DMS114 treated with DMSO at 0.1 percent for 48 hours (cell line): ENCODE measurements around the gene SF3B3.
A peak's percentile ranks its signal among the peaks of the same experiment; 100 is the strongest.

ENCODE experiments used
- DNase-seq: peaks from one replicate; lab custom pipeline; 2025; ENCODE audit not compliant: unreplicated experiment; lab: John Stamatoyannopoulos, UW

The SF3B3 gene

GRCh38 chr16:70523743-70524398, at the start of gene SF3B3:
SF3B3 (plus strand) TSS chr16:70523816; CDS start chr16:70526657, 2,841 bp downstream.
- DNase-seq, result peak; percentile 78

- DNase-seq, result no peak
Observed at GRCh38 chr16:70474320-70475053, 49.1 kb upstream of the SF3B3 start.

DNA sequence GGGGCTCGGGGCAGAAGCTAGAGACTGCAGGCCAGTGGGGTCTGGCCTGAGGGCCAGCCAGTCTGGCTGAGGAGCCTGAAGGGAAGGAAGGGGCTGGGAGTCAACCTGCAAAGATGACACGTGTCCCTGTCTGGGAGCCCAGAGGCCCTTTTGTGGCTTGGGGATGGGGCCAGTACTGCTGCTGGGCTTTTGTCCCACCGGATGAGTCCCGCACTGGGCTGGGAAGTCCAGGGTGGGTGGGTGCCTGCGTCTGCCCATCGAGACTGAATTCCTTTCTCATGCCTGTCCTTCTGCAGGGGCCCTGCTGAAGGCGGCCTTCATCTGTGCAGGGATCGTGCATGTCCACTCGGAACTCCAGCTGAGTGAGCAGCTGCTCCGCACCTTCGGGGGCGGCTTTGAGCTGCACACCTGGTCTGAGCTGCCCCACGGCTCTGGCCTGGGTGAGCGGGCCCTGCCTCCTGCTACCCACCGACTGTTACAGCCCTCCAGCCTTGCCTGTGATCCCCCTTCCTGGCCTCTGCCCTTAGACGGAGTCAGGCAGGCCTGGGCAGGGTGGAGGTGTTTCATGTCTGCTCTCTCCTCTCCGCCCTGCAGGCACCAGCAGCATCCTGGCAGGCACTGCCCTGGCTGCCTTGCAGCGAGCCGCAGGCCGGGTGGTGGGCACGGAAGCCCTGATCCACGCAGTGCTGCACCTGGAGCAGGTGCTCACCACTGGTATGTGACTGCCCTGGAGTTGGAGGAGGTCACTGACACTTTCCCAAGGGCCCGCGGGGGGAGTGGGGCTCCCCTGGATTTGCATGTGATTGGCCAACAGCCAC, 48.4 kb upstream of the SF3B3 start:
- no peak for DNase-seq

DNA sequence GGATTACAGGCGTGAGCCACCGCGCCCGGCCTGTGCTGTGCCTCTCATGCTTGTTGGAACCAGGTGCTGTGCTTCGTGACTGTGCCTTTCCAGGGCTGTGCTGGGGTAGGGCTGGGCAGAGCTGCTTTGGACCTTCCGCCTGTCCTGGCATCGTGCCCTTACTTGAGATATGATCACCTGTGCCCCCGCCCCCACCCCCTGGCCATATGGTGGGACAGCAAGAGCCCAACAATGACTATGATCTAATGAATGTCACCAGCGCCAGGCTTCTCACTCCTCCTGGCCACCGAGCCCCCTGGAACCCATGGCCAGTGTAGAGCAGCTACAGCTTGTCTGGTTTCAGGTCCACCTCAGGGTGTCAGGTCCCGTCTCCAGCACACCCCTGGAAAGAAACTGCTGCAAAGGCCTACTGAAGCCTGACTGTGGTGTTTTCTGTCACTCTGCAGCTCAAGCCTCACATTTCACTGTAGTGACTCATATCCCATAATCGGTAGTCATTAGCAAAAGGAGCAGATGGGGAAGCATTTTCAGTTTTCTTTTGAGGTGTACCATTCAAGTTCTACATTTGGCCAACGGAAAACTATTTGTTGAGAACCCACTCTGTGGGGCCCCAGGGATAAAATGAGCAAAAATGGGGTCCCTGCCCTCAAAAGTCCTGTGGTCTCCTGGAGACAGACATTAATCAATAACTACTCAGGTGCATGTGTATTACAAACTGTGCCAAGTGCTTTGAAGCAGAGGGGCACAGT, 47.2 kb upstream of the SF3B3 start:
- DNase-seq, result no peak

DNA sequence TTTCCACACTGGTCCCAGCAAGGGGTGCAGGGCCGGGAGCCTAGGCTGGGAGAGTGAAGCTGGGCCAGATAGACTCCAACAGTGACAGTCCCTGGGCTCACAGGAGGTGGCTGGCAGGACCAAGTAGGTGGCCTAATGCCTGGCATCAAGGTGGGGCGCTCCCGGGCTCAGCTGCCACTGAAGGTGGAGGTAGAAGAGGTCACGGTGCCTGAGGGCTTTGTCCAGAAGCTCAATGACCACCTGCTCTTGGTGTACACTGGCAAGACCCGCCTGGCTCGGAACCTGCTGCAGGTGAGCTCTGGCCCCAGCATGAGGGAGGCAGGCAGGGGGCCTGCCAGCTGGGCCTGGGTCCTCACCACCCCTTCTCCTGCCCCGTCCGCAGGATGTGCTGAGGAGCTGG, 45.4 kb upstream of the SF3B3 start:
- DNase-seq, result no peak

DNA sequence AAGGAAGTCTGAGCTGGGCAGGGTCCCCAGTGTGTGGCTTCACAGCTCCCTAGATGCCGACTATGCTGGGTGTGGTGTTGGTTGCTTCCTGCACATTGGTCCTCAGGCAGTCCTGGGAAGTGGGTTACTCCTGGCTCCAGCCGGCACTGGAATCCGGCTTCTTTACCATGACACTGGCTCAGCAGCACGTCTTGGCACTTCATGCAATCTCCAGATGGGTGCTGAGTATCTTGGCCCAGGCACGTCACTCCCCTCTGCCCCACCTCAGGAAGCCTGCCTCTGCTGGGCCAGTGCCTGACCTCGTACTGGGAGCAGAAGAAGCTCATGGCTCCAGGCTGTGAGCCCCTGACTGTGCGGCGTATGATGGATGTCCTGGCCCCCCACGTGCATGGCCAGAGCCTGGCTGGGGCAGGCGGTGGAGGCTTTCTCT, 44.7 kb upstream of the SF3B3 start:
- DNase-seq, result no peak

DNA sequence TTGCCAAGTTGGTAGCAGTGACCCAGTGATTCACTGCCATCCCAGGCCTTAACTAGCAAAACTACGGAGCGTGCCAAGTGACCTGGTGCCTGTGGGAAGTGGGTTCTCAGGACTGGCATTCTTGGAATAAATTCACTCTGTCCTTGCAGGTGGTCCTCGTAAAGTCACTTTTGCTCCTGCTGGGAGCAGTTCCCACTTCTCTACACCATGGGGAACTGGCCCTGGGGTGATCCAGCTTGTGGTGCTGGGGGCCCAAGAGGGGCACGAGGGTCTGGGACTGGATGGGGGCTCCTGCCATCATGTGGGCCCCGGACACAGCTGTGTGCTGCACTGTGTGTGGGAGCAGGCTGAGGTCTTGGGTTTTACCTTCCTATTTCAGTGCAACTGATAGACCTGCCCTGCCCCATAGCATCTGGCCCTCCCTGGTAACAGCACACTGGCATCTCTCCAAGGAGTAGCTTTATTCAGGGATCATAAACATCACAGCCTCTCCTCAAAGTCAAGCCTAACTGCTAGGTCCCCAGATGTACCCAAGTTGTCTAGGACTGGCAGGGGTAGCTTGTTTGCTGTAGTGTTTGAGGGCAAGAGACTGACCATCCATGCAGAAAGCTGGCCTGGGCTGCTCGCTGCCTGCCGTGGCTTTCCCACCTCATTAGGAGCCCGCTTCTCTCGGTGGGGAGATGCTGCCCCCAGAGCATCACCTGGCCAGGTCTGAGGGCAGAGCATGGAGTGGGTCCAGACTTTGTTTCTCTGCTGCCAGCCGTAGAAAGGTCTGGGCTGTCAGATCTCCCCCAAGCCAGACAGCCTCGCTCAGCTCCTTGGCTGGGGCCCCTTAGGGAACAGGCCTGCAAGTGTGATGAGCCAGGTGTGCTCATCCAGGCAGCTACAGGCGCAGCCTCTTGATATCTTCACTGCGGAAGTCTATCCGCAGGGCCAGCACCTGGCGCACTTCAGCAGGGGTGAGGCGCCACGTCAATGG, 43.2 kb upstream of the SF3B3 start:
- DNase-seq, result no peak

GRCh38 chr16:70481929-70482536, 41.6 kb upstream of the SF3B3 start:
- no peak for DNase-seq

DNA sequence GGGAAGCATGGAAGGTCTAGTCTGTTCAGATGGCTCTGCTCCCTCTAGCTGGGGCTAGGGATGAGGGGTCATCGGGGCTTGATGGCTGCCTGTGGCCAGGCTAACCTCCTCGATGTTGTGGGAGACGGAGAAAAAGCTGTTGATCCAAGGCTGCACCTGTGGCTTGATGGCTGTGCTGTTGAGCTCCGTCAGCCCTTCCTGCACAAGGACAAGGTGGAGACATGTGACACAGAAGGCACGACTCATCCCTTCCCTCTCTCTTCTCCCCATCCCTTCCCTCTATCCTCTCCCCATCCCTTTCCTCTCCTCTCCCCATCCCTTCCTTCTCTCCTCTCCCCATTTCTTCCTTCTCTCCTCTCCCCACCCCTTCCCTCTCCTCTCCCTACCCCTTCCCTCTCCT, 41.0 kb upstream of the SF3B3 start:
- DNase-seq, result no peak

GRCh38 chr16:70483426-70483825, 40.2 kb upstream of the SF3B3 start:
- no peak for DNase-seq

DNA sequence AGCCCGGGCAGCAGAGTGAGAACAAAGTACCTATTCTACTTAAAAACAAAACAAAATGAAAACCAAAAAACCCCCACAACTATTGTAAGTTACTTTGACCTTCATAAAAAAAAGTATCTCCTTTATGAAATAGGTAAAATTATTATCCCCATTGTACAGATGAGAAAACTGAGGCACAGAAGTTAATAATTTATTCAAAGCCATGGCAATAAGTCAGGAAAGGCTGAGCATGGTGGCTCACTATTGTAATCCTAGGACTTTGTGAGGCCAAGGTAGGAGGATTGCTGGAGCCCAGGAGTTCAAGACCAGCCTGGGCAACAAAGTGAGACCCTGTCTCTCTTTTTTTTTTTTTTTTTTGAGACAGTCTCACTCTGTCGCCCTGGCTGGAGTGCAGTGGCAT, 38.7 kb upstream of the SF3B3 start:
- no peak for DNase-seq

DNA sequence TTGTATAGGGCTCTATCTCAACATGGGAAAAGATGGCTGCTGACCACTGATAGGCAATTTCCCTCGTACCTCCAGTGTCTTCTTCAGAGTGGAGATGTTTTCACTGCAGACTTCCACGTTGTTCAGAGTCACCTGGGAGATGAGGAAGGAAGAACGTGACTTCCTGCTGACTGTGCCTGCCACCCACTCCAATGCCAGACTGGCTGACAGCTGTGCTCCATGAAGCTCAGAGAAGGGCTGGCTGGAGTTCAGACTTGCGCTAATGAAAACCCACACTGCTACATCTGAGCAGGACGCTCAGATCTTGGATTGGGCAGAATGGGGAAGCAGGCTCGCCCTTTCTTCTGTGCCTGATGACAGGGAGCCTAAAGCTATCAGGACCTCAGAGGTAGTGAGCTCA, 33.4 kb upstream of the SF3B3 start:
- no peak for DNase-seq

DNA sequence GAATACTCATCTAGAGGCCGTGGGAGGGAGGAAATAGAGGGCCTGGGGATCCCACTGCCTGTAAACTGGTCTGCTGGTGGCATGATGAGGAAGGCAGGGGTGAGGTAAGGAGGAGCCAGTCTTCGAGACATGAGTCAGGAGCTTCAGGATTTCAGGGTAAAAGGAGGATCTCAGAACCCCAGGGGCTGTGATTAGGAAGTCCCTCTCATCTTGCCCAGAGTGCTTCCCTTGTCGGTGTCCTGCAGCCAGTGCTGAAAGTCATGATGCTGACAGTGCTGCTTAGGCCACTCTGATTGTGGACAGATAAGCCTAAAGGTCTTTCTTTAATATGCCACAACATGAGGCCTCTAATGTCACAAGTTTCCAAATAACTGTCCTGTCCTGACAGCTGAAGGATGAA, 29.8 kb upstream of the SF3B3 start:
- DNase-seq, result no peak

- DNase-seq, result no peak
Observed at GRCh38 chr16:70494202-70494770, 29.3 kb upstream of the SF3B3 start.

DNA sequence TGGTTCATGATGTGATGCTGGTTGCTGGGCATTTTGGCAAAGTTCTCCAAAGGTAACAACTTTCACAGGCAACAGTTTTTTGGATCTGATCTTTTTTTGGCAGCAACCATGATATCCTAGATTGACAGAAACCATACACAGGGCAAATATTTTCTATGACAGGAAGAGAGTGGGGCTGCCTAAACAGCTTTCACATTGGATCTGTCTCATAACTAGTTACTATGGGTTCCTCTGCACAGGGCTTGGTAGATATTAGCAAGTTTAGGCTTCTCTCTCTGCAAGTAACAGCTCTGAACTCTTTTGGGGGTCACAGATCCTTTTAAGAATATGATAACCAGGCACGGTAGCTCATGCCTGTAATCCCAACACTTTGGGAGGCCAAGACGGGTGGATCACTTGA, 28.8 kb upstream of the SF3B3 start:
- no peak for DNase-seq

GRCh38 chr16:70495425-70496182, 28.0 kb upstream of the SF3B3 start:
- DNase-seq, result no peak

GRCh38 chr16:70496513-70496912, 27.1 kb upstream of the SF3B3 start:
- no peak for DNase-seq

DNA sequence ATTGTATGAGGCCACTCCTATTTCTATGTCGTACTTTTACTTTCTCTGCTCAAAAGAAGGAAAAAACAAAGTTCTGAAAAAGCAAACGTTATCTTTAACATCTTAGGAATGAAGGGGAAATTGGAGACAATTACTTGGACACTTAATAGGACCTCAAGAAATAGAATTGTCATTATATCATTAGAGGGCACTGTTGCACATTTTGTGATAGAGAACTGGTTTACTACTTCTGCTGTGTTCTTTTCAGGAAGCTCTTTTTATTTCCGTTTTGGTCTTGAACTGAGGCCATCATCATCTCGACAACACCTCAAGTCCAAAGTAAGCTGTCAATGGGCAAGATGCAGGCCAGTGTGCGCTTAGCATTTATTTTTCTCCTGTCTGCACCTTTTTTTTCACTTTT, 14.9 kb upstream of the SF3B3 start:
- peak; percentile 22 for DNase-seq

DNA sequence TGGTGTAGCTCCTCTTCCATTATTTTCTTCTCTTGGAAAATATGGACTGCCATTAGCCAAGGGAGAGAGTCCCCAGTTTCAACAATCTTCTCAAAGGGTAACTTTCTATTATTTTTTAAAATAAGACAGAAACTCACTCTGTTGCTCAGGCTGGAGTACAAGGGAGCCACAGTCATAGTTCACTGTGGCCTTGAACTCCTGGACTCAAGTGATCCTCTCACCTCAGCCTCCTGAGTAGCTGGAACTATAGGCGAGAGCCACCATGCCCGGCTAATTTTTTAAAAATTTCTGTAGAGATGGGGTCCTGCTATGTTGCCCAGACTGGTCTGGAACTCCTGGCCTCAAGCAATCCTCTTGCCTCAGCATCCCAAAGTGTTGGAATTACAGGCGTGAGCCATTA, 13.4 kb upstream of the SF3B3 start:
- DNase-seq, result no peak
